Esophagus squamous epithelium (tissue), 4 donors: ENCODE results near the gene PLCH2.

ENCODE experiments used
- POLR2A ChIP-seq, 4 donors: fragments of 450-650 bp; IDR thresholded peaks; one replicate each; pipeline ENCODE4 v1.6.1; 2017; ENCODE audit warnings: antibody characterized with exemption in 4 of 4, mild to moderate bottlenecking in 4 of 4, moderate library complexity in 3 of 4
- TF ChIP-seq, protein P1 (sequence below), 6 experiments: fragments of 450-650 bp in 4 of 6; fragments of 200-600 bp in 2 of 6; sonication (generic) in 2 of 6; IDR thresholded peaks; one replicate each; pipeline ENCODE4 v1.5.1; 2016 to 2019; ENCODE audit warnings: antibody characterized with exemption in 6 of 6, mild to moderate bottlenecking in 4 of 6, moderate library complexity in 4 of 6

DNA sequence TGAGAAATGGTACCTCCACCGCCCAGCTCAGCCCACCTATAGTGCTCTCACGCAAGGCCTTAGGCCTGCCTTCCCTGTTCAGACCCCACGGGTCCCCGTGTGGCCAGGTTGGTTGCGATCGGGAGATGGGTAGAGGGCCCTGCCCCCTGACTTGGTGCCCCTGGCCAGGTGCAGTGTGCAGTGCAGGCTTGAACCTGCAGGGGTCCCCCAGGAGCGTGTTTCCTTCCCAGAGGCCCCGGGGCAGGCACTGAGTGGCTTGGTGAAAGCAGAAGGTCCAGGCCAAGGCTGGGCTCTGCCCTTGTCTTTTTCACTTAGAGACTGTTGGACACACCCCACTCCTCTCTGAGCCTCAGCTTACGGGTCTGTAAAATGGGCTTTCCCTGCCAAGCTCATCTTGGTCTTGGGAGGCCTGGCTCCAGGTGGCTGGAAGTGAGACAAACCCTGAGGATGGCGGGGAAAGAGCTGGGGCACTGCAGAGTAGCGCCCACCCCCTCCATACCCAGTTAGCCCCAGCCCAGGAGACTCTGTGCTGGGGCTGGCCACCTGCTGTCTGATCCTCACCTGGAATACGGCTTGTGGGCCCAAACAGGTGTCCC is 63.3 kb downstream of the PLCH2 start:
- TF ChIP-seq, protein P1, sequence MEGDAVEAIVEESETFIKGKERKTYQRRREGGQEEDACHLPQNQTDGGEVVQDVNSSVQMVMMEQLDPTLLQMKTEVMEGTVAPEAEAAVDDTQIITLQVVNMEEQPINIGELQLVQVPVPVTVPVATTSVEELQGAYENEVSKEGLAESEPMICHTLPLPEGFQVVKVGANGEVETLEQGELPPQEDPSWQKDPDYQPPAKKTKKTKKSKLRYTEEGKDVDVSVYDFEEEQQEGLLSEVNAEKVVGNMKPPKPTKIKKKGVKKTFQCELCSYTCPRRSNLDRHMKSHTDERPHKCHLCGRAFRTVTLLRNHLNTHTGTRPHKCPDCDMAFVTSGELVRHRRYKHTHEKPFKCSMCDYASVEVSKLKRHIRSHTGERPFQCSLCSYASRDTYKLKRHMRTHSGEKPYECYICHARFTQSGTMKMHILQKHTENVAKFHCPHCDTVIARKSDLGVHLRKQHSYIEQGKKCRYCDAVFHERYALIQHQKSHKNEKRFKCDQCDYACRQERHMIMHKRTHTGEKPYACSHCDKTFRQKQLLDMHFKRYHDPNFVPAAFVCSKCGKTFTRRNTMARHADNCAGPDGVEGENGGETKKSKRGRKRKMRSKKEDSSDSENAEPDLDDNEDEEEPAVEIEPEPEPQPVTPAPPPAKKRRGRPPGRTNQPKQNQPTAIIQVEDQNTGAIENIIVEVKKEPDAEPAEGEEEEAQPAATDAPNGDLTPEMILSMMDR (IDR thresholded peaks at IDR 0.05) = peak in 3 of 6 experiments; percentile 7 to 40 (median 11)
- no peak for TF ChIP-seq POLR2A (IDR thresholded peaks at IDR 0.05)
